ENCODE measurements around the gene EVI2A. TPM values are rescaled to one million over a fixed set of nuclear protein-coding genes. Genes with fewer than 3 reads are reported as not detected.
A peak's percentile ranks its signal among the peaks of the same experiment; 100 is the strongest.

The EVI2A gene
- total RNA-seq, 1 donor from 2014 or later = 45.2 TPM

GRCh38 chr17:31307640-31308039, 13.8 kb downstream of the EVI2A start:
- no peak for ATAC-seq
- peak overlapping the region; percentile 42 for H3K4me3 ChIP-seq
- H3K9me3 ChIP-seq = no peaks in the 10 kb centered on the region
- TF ChIP-seq CTCF (IDR thresholded peaks at IDR 0.05) = no peak
- peaks cover 14% of the 10 kb centered on the region for H3K36me3 ChIP-seq
- no peak for DNase-seq
- no peak overlapping the region for H3K27ac ChIP-seq
- intact Hi-C loops (cut with DNase I) = no loop called here
- H3K4me1 ChIP-seq = peaks cover 10% of the 10 kb centered on the region
- no peaks in the 10 kb centered on the region for H3K27me3 ChIP-seq (ENCODE audit: low read depth)

GRCh38 chr17:31299624-31300023, 21.8 kb downstream of the EVI2A start:
- no peak for TF ChIP-seq CTCF (IDR thresholded peaks at IDR 0.05)

GRCh38 chr17:31297090-31297489, 24.3 kb downstream of the EVI2A start, which contains the start of gene OMG:
TSS of gene OMG (minus strand) at chr17:31297239. CDS start at chr17:31296331, 908 bp downstream.
- ATAC-seq = no peak
- intact Hi-C loops (cut with DNase I) = no loop called here
- no peaks in the 10 kb centered on the region for H3K9me3 ChIP-seq
- TF ChIP-seq CTCF (IDR thresholded peaks at IDR 0.05) = no peak
- no peak within 1 kb of the TSS for H3K4me3 ChIP-seq
- no peak within 1 kb of the TSS for H3K27ac ChIP-seq
- no peaks in the 10 kb centered on the region for H3K36me3 ChIP-seq
- H3K27me3 ChIP-seq (ENCODE audit: low read depth) = no peaks in the 10 kb centered on the region
- no peak for DNase-seq
- H3K4me1 ChIP-seq = no peaks in the 10 kb centered on the region

More at GRCh38 chr17:31299624-31300023, 21.8 kb downstream of the EVI2A start:
- H3K36me3 ChIP-seq = peaks cover 8% of the 10 kb centered on the region
- no peaks in the 10 kb centered on the region for H3K4me1 ChIP-seq
- H3K4me3 ChIP-seq = no peak overlapping the region
- no peak for DNase-seq
- intact Hi-C loops (cut with DNase I) = no loop called here
- H3K27ac ChIP-seq = no peak overlapping the region
- no peak for ATAC-seq
- no peaks in the 10 kb centered on the region for H3K9me3 ChIP-seq
- H3K27me3 ChIP-seq (ENCODE audit: low read depth) = no peaks in the 10 kb centered on the region

GRCh38 chr17:31296142-31296541, 25.3 kb downstream of the EVI2A start:
- Histone ChIP-seq H3K27ac (no peak overlapping the region), H3K9me3 (no peaks in the 10 kb centered on the region), H3K4me3 (no peak overlapping the region), H3K36me3 (no peaks in the 10 kb centered on the region), H3K4me1 (no peaks in the 10 kb centered on the region), H3K27me3 (ENCODE audit: low read depth) (no peaks in the 10 kb centered on the region)
- intact Hi-C loops (cut with DNase I) = no loop called here
- TF ChIP-seq CTCF (IDR thresholded peaks at IDR 0.05) = no peak
- no peak for DNase-seq
- ATAC-seq = no peak

GRCh38 chr17:31295489-31295871, 25.9 kb downstream of the EVI2A start:
- Histone ChIP-seq H3K36me3 (no peaks in the 10 kb centered on the region), H3K4me1 (no peaks in the 10 kb centered on the region), H3K27me3 (ENCODE audit: low read depth) (no peaks in the 10 kb centered on the region), H3K9me3 (no peaks in the 10 kb centered on the region), H3K27ac (no peak overlapping the region), H3K4me3 (no peak overlapping the region)
- DNase-seq (no peak), ATAC-seq (no peak)
- intact Hi-C loops (cut with DNase I) = no loop called here
- TF ChIP-seq CTCF (IDR thresholded peaks at IDR 0.05) = no peak
